ENCODE results near the gene ZMPSTE24.
"Not testable (repeated sequence)": the region's sequence is repeated elsewhere in the genome, so short reads cannot be mapped to it uniquely, and the experiment has no call there.

The ZMPSTE24 gene

DNA sequence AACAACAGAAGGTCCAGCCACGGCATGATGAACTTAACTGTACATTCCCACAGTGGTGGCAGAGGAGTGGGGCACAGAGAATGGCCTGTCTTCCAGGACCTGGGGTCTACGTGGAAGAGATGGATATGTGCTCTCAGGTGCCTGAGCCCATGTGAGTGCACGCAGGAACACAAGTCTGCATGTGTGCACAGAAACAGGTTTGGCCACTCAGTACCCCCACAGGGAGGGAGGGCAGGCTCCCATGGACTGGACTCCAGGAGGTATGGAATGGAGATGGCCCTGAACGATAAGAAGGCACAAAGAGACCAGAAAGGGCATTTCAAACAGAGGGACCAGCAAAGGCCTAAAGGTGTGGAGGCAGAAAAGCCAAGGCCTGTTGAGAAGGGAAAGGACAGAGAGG is 48.3 kb downstream of the ZMPSTE24 start:
- no peak for DNase-seq

DNA sequence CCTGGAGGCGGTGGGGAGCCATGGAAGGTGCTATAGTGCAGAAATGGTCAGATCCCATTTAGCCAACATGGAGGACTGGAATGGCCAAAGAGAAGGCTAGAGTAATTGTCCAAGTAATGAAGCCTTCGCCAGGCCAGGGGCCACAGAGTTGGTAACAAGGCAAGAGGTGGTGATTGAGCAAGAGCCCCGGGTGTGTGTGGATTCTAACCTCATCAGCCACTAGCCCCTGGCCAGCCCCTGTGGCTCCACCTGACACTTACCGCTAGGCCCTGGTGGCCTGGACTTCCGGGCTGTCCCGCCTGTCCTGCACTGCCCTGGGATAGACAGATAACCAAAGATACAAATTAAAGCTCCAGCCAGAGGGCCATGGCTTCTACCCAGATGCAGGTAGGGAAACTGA is 49.1 kb downstream of the ZMPSTE24 start:
- no peak for DNase-seq

DNA sequence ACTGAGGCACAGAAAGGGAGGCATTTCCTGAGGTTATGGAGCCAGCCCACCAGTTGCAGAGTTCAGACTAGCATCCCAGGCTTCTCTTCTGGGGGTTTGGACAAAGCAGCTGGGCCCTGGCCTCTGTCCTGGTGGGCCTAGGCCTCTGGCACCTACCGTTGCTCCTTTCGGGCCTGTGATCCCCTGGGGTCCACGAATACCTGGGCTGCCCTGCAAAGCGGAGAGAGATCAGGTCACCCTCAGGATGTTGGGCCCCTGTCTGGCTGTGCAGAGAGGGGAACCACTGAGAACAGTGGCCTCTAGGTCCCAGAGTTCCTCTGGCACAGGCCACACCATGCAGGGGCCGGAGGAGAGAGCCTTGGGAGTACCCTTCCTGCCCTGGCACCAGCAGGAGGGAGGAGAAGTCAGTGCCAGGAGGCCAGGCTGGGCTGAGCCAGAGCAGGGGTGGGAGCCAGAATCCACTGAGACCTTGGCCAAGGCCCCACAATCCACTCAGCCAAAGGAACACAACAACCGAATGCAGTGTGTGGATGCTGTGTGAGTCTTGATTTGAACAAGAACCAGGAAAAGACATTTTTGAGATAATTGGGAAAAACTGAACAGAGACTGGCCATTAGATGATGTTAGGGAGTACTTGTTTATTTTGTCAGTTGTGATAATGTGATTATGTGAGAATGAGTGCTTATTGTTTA is 50.1 kb downstream of the ZMPSTE24 start:
- no peak for DNase-seq

DNA sequence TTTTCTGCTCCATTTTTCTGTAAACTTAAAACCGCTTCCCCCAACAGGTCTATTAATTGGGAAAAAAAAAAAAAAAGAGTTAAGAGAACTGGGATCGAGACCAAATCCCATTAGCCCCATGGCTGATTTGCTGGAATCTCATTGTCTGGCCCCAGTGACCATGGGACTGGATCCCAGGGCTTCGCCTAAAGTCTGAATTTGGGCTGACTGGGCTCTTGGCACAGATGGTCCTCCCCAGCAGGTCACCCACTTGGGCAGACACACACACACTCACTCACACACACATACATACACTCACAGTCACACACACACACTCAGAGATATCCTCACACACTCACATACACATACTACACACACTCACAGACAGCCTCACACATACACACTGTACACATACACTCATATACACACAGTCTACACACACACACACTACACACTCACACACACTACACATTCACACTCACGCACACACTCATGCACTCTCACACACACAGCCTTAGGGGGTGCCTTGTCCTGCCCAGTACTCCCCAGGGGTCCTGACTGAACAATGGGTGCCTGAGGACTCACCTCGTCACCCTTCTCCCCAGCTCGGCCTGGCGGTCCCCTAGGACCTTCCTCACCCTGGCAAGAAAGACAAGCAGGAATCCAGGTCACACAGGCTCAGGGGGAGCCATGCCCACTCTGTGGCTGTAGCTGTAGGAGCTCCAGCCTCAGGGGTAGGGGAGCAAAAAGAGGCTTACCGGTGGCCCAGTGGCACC is 51.5 kb downstream of the ZMPSTE24 start:
- DNase-seq = no peak

DNA sequence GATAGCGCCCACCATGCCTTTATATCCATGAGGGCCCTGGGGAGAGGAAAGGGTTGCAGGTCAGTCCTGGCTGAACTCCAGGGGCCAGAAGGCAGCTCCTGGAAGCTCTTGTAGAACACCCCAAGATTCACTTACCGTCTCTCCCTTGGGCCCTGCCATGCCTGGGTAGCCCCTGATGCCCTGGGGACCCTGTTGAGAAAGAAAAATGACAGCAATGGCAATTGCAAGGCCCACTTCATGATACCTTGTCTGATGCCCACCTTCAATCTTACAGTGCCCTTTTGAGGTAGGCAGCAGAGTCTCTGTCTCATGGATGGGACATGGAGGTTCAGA is 52.1 kb downstream of the ZMPSTE24 start:
- DNase-seq = no peak

DNA sequence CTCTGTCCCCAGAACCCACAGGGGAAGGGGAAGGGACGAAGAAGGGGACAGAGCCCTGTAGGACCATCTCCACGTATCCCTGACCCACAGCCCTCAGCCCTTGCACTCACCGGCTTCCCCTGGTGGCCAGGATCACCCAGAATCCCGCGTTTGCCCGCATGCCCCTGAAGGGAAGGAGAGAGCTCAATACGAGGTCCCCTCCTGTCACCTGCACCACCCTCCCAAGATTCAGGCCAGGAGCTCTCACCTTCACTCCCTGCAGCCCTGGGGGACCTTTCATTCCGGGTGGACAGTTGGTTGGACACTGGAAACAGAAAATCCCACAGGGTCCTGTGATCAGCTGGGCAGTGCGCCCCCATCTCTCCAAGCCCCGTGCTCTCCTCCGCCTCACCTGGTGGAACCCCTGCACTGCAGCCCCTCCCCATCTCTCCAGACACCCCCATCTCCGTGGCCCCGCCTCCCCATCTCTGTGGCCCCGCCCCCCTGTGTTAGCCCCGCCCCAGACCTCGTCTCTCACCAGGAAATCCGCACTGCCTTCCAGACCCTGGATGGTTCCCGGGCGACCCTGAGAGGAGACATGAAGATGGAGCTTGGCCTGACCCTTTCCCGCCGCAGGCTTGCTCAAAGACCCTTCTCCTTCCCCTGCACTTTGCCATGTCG is 53.1 kb downstream of the ZMPSTE24 start:
- no peak for DNase-seq

DNA sequence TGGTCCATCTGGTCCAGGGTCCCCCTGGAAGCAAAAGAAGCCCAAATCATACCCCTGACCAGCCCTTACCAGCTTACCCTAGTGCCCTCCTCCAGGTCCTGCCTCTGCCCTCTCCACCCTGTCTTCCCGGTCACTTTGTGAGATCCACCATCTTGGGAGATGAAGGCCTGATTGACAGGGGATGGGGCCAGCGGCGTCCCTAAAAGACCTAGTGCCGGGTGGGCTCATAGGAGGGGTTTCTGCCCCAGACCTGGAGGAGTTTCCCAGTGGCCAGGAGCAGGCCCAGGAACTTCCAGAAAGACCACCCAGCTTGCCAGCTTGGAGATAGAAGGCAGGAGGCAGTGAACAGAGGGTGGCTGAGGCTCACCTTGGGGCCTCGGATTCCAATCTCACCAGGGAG is 53.7 kb downstream of the ZMPSTE24 start:
- DNase-seq = no peak

DNA sequence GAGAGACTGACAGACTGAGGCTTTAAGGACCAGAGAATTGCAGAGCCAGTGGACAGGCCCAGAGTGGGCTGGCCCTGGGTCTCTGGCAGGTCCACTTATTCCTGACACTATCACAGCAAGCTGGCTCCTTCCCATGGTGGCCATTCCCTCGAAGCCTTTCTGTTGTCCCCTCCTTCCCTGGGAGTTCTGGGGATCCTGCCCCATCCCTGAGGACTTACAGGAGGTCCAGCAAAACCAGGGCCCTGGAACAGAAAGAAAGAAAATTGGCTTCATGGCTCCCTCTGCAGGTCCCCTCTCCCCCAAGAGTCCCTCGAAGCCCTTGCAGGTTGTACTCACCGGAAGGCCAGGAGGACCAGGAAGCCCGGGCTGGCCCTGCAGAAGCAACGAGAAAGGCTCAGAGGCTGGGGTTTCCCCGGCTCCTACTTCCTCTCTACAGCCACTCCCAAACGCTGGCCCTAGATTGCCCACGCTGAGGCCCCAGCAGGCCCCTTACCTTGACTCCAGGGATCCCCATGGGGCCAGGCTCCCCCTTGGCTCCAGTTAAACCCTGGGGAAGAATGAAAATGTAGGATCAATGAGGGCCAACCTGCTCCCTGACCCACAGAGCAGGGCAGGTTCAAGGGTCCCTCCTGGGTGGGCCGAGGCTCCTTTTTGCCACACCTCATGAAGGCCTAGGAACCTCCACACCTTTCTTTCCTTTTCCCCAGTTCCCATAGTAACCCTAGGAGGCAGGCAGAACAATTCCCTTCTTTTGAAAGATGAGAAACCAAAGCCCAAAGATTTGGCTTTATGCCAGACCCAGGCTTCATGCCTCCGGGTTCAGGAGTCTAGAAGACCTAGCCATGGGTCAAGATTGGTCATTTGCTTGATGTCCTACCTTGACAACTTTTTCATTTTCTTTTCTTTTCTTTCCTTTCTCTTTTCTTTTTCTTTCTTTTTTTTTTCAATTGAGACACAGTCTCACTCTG is 54.5 kb downstream of the ZMPSTE24 start:
- DNase-seq = peak; percentile 16

DNA sequence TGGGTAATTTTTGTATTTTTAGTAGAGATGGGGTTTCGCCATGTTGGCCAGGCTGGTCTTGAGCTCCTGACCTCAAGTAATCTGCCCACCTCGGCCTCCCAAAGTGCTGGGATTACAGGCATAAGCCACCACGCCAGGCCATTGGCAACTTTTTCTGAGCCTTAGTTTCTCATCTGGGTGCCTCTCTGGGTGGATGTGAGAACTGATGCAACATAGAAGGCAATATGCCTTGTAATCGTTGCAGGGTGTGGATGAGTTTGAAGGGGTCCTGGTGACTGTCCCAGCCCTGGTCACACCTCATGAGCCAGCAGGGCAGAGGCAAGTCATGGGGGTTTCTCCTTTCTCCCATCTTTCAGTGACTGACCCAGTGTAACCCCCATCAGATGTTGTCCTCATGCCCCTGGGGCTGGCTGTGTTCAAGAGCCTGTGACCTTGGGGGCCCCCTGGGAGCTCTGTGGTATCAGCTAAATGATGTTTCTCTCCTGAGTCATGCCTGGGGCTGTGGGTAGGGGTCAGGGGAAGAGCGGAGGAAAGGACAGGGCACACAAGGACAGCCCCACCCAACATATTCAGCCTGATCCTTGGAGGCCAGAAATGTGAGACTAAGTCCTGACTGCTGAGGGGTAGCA is 55.4 kb downstream of the ZMPSTE24 start:
- no peak for DNase-seq

DNA sequence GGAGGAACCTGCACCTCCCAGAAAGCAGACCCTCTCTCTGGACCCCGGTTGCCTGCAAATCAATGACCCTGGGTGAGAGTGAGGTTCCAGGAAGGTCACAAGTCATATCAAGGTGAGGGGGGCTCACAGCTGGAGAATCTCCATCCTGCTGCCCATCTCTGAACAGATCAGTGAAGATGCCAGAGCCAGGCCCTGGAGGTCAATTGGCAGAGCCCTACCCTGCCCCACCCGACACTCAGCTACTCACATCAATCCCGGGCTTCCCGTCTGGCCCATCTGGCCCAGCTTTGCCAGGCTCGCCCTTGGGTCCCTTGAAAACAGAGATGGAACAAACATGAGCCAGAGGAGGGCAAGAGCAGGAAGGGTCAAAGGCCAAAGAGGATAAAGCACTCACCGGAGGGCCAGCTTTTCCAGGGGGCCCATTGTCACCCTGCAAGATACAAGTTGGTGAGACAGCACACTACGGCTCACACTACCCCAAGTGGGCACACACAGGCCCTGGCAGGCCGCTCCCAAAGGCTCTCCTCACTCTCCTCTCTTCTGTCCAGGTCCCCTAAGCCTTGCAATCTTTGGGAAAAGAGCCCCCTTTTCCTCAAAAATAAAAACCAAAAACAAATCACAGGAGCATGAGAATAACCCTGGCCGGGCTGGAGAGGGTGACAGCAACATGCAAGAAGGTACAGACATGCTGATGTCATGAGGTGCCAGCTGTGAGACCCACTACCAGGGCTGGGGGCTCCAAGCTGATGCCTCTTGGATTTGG is 56.1 kb downstream of the ZMPSTE24 start:
- DNase-seq = no peak

DNA sequence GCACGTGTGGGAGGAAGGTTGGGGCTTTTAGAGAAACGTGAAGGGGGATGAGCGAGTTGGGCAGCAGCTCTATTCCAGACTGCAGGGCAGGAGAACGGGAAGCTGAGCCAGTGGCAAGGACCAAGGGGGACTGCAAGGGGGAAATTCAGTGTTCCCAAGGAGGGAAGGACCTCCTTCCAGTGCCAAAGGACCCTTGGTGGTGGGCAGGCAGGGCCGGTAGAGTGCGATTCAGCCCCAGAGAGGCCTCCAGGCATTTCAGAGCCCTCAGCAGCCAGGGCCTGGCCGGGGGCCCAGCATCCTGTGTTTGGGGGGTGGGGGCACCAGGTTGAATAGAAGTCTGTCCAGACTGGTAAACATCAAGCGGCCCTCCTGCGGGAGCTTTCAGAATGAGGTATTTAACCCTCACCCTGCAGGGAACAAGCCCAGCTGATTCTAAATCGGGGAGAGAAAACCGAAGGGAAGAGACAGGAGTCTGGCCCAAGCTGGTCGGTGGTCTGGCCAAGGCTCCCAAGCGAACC is 56.7 kb downstream of the ZMPSTE24 start:
- peak; percentile 40 for DNase-seq

DNA sequence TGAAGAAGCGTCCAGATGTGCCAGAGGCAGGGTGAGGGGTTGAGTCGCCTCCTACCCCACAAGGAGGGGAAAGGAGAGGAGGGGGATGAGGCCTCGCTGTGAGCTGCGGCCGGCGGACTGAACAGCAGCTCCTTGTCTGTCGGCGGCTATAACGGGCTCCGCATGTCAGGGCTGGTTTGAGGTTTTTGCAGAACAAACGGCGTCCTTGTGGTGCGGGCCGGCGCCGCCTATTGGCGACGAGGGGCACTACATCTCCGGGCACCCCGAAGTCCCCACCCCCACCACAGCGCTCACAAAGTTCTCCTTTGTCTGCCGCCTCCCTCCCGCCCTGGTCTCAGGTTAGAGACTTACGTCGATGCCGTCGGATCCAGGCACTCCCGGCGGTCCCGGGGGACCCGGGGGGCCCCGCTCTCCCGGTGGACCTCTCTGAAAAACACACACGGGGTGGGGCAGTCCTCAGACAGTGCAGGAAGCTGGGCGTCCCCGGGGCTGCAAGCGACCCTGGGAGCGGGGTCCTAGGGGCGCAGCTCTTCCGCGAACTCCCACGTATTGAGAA is 57.3 kb downstream of the ZMPSTE24 start:
- peak; percentile 72 for DNase-seq

DNA sequence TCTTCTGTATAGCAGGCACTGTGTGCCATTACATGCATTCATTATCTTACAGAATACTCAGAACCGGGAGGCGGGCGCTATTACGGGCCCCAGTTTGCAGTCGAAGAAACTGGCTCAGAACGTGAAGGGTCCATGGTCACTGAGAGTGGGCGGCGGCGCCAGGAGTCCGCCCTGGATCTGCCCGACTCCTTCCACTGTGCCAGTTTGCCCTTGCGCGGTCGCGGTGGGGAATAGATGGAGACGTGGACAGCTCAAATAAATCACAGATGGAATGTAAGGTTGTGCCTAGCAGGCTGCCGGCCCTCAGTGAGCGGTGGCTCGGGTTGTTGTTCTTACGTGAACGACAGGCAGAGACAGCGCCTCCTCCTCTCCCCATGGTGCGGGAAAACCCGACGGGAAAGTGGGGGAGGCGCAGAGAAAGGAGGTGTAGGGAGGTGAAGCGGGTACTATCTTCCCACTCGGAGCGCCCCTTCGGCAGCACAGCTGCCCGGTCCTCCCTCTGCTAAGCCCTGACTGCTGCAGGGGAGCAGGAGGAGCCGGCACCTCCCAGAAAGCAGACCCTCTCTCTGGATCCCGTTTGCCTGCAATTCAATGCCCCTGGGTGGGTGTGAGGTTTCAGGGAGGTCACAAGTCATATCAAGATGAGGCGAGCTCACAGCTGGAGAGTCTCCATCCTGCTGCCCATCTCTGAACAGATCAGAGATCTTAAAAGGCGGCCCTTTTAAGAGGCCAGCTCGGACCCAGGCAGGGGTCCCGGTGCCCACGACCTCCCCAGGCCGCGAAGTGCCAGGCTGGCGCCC is 58.0 kb downstream of the ZMPSTE24 start:
- DNase-seq = peak; percentile 37

DNA sequence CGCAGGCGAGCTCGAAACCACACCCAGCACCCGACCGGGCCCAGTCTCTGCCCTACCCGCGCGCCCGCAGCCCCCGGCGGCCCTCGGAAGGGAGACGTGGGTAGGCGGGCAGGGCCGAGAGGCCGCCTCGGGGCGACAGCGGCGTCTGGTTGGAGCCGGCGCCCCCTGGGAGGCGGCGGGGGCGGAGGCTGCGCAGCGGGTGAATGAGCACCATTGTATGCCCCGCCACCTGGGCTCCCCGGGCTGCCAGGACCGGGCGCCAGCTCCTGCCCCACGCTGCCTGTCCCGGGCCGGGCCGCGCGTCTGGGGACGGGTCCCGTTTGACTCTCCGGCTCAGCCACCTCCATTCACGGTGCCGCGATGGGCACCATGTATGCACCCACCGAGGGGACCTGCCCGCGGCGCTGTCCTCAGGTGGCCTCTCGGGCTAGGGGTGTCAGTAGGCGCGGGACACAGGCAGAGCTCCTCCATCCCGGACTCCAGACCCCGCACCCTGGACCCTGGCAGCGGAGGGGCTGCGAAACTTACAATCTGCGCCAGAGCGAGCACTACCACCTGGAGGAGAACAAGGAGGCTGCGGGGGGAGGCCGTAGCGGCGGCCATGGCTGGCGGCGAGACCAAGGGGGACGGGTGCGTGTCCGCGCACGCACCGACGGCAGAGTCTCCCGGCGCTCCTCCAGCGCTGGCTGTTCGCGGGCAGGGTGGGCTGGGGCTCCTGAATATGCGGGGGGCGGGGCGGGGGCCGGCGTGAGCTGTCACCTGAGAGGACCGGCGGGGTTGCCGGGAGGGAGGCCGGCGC is 58.8 kb downstream of the ZMPSTE24 start, which contains the start of gene COL9A2:
Gene COL9A2, minus strand, starts transcription at position 692 of the 799 bp plus-strand sequence. Its CDS starts 89 bp downstream, at position 603.
- DNase-seq = peak; percentile 69

DNA sequence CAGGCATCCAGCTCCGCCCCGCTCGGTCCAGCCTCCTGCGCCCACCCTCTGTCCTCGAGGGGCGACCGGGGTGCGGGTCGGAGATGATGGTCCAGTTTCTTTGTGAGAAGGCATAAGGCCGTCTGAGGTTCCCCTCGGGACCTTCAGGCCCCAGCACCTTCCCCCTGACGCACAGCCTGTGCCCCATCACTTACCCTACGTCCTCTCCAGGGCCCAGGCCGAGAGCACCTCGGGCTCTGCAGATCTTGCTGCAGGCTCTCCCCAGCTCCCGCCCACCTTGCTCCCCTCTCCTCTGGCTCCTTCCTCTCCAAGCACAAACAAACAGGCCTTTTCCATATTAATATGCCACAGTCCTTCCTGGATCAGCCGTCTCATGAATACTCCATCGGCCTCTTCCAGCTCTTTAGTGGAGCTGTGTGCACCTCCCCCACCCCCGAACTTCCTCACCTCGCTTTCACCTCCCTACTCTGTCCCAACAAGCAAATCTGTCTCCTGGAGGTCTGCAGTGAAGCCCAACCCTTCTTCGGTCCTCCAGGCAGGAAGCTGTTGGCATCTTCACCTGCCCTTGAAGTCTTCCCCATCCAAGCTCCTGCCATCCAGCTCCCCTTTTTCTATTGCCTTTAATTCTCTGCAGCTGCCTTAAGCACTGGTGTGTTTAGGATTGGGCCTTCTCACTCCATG is 59.5 kb downstream of the ZMPSTE24 start:
- no peak for DNase-seq

DNA sequence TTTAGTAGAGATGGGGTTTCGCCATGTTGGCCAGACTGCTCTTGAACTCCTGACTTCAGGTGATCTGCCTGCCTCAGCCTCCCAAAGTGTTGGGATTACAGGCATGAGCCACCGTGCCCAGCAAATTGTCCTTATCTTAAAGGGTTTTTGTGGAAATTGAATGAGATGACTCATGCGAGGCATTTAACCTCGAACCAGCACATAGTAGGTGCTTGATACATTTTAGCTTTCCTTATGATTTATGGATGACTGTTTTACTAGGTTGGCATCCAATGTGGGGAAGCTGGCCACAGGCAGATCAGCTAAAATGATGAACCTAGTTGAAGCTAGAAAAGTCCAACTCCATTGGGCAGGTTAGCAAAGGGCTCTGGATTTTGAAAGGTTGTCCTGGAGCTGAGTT is 60.4 kb downstream of the ZMPSTE24 start:
- DNase-seq = no peak

DNA sequence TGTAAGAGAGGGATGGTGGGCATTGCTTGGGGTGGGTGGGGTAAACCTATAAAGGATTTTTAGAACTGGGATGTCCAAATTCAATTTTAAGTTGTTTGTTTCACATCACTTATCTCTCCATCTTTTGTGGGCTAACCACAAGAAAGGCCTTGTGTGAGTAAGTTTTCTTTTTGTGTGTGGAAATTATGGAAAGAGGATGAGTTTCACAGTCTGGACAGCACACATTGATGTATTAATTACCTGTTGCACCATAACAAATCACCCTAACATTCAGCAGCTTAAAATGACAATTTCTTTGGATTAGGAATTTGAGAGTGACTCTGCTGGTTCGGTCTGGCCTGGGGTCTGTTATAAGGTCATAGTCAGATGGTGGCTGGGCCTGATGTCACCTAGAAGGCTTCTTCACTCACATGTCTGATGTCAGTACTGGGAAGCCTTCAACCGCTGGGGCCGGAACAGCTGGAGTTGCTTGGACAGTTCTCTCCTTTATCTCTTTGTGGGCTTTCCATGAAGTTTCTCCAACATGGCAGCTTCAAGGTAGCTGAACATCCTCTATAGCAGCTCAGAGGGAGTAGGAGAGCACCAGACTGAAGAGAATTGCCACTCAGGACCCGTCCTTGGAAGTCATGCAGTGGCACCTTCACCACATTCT is 61.1 kb downstream of the ZMPSTE24 start:
- no peak for DNase-seq

DNA sequence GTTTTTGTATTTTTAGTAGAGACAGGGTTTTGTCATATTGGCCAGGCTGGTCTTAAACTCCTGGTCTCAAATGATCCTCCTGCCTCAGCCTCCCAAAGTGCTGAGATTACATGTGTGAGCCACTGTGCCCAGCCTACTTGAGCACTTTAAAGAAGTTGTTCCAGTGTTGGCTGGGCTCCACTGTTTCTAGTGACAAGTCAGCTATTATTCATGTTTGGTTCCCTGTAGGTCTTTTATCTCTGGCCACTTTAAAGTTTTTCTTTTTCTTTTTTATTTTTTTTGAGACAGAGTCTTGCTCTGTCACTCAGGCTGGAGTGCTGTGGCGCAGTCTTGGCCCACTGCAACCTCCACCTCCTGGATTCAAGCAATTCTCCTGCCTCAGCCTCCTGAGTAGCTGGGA is 73.4 kb downstream of the ZMPSTE24 start:
- not testable (repeated sequence) for DNase-seq

Data from COR-L47 (cell line).